NB4 (cell line): ENCODE results near the gene TEKT2.

Experiments used
- POLR2A ChIP-seq: IDR thresholded peaks from 2 replicates; pipeline ENCODE4 v1.6.1; 2011; ENCODE audit warnings: mild to moderate bottlenecking; ENCODE audit not compliant: insufficient read length; ENCODE audit errors: extremely low read depth
- TF ChIP-seq, protein P1 (sequence below): IDR thresholded peaks from one replicate; pipeline ENCODE4 v1.5.1; 2012; ENCODE audit warnings: low read depth, low read length

DNA sequence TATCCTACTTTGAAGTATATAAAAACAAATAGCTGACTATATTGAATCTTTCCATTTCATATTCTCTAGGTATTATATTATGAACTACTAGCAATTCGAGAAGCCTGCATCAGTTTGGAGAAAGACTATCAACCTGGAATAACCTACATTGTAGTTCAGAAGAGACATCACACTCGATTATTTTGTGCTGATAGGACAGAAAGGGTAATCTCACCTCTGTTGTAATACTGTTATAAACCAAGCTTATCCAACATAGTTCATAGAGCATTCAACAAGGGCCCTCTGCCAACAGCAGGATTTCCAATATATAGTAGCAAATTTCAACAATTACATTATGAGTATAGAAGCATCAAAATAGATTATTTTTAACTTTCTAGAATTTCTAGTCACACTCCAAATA lies 43.7 kb upstream of the TEKT2 start:
- TF ChIP-seq, protein P1, sequence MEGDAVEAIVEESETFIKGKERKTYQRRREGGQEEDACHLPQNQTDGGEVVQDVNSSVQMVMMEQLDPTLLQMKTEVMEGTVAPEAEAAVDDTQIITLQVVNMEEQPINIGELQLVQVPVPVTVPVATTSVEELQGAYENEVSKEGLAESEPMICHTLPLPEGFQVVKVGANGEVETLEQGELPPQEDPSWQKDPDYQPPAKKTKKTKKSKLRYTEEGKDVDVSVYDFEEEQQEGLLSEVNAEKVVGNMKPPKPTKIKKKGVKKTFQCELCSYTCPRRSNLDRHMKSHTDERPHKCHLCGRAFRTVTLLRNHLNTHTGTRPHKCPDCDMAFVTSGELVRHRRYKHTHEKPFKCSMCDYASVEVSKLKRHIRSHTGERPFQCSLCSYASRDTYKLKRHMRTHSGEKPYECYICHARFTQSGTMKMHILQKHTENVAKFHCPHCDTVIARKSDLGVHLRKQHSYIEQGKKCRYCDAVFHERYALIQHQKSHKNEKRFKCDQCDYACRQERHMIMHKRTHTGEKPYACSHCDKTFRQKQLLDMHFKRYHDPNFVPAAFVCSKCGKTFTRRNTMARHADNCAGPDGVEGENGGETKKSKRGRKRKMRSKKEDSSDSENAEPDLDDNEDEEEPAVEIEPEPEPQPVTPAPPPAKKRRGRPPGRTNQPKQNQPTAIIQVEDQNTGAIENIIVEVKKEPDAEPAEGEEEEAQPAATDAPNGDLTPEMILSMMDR, result no peak
- TF ChIP-seq POLR2A, result no peak
